Stimulated activated CD4-positive, alpha-beta T cell treated with anti-CD3 and anti-CD28 coated beads, Interleukin-2, amount 100 ng/mL, for 48 hours (primary cell): Measurements from ENCODE around the gene MAPK12.

Experiments
- DNase-seq, 2 donors: peaks; one replicate each; pipeline ENCODE4 v3.0.0-alpha.2; 2020

Gene MAPK12

GRCh38 chr22:50250555-50251476, 10.7 kb downstream of the MAPK12 start, which contains the start of gene HDAC10:
HDAC10 (minus strand) TSS chr22:50251265; CDS start chr22:50251032, 233 bp downstream.
- peak; percentile 79 to 85 for DNase-seq

GRCh38 chr22:50250249-50250554, 11.3 kb downstream of the MAPK12 start:
- no peak for DNase-seq

DNA sequence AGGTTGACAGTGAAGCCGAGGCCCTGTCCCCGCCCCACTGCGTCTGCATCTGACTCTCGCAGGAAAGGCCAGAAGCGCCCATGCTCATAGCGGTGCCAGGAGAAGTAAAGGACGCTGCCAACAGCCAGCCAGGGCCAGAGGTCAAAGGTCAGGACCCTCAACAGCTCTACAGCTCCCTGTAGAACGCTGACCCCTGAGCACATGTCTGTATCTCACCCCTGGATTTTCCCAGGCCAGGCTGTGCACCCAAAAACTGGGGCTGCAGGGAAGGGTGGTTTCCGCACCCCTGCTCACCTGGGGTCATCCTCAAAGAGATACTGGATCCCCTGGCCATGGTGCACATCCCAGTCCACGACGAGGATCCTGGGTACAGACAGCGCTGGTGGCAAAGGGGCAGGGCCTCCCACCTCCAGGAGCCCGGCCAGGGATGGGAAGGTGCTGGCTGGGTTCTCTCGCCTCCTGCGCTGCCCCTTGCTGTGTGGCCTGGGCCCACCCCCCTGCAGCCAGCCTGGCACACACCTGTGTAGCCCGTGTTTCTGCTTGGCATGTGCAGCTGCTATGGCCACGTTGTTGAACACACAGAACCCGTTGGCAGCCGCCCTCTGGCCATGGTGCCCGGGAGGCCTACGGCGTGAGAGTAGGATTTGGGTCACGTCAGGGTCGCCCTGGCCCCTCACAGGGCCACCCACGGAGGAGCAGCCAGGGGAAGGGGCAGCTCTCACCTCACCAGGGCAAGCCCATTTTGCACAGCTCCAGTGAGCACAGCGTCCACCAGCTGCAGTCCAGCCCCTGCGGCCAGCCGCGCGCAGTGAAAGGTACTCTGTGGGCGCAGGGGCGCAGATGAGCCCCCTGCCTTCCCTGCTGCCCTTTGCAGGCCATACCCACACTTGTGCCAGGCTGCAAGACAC, 11.9 kb downstream of the MAPK12 start:
- no peak for DNase-seq

DNA sequence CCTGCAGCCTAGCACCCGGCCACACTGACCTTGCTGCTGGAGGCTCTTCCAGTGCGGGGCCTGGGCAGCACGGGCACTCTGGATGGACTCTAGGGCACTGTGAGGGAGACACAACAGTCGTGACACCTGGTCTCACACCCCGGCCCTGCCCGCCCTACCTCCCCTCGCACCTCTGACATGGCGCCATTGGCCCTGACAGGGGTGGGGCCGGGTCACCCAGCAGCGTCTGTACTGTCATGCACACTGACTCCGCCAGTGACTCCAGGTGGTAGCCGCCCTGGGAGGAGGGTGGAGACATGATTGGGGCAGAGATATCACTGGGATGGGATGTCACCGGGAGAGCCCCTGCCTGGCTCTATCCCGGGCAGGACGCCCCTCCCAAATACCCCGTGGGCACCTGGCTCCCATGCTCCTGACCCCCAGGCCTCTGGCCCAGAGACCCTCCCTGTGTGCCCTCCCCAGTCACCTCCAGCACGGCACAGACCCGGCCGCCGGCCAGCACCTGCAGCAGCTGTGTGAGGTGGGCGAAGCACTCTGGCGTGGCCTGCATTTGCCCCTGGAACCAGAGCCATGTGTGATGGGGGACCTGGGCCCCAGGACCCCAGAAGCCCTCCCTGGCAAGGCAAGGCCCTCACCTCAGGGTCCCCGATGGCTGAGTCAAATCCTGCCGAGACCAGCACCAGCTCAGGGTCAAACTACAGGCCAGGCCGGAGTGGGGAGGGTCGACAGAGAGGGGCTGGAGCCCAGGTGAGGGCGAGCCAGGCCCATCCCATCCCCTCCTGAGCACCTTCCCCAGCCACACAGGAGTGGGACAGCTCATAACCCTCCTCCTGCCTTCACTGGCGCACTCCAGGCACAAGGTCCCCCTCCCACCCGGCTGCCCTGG, 13.0 kb downstream of the MAPK12 start:
- no peak for DNase-seq

- no peak for DNase-seq
These were observed 13.7 kb downstream of the MAPK12 start for GRCh38 chr22:50247748-50248147.

GRCh38 chr22:50246242-50247175, 15.0 kb downstream of the MAPK12 start:
- DNase-seq = no peak

DNA sequence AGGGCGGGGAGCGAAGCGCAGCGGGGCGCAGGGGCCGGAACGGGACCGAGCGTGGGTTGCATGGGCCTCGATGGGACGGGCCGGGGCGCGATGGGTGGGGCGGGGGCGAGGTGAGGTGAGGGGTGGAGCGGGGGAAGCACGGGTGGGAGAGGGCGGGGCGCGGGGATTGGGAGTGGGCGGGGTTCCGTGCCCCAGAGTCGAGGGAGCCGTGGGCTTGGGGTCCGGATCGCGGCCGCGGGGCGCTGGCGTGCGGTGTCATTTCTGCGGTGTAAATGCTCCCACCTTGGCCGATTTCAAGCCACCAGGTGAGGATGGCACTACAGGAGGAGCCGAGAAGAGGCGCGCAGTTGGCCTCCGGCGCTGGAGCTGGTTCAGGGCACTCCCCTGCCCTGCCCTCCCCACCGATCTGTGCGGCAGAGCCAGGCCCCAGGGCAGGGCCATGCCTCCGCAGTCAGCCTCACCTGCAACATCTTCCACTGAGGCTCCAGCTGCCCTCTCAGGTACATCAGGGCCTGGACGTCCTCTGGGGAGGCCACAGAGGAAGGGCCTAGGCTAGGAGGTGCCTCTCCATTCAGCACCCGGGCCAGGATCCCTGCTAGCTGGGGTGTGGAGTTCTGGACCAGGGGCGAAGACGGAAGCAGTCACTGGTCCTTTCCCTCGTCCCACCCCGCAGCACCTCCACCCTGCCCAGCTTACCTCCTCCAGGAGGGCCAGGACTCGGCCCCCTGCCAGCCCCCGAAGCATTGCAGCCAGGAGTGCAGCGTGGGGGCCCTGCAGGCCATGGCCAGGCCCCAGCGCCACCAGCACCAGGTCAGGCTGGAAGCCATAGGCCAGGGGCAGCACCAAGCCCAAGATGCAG, 16.0 kb downstream of the MAPK12 start:
- no peak for DNase-seq

DNA sequence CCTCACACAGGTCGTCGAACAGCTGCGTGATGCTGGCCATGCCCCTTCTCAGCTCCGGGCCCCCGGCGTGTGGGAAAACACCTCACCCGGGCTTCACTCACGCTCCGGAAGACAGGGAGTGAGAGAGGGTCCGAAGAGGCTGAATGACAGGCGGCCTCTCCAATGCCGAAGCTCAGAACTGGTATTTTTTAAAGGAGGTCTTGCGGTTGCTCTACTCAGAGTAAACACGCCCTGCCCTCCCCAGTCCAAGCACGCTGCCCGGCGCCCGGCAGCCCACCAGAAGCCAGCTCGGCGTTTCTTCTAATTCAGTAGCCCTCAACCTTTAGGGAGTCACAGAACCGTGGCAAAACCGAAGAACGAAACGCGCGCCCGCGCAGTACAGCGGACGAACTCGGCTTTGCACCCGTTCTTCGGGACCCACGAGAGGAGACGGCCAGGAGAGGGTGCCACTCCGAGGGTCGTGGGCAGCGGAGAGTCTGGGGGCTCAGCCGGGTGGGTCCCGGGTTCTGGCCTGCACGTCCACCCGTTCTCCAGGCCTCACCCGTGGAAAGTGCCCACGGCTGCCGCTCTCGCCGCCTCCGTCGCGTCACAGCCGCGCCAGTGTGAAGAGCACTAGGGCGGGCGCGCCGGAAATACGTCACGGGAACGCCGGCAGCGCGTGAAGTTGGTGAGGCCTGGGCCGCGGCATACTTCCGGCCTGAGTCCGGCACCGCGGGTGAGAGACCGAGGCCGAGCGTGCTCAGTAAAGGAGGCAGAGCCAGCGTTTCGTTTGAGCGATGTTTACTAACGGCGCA, 16.9 kb downstream of the MAPK12 start, which contains the start of gene TUBGCP6:
TUBGCP6 (minus strand) TSS at position 604 of the 794 bp plus-strand sequence; CDS start at position 40, 564 bp downstream.
- DNase-seq = peak; percentile 90 to 91

- DNase-seq = no peak
These were observed 17.6 kb downstream of the MAPK12 start for GRCh38 chr22:50243685-50244419.

GRCh38 chr22:50242406-50242949, 19.0 kb downstream of the MAPK12 start:
- no peak for DNase-seq

GRCh38 chr22:50238755-50239154, 22.7 kb downstream of the MAPK12 start:
- no peak for DNase-seq

DNA sequence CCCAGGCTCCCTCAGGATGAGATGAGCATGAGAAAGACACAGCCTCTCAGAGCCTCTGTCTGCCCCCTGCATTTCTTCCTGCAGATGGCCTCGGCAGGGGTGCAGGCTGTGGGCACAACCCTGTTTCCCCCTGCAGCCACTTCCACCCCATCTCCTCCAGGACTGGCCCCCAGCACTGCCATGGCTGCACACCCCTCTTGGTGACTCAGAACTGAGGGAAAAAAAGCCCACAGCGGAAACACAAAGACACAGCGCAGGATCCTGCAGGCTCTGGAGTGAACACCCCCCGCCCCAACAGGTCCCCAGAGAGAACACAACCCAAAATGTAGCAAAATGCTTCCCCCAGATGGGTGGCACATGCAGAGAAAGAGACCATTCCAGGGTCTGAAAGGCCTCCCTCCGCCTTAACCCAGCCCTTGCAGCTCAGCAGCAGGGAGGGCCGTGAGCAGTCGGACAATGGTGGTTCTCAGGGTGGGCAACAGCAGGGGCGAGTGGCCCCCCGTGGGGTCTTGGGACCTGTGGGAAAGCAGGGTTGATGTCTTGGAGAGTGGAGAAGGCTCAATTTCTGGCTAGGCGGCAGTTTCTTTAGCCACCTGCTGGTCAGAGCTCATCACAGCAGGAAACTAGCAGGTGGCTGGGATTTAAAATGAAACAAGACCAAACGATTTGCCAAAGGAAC, 24.6 kb downstream of the MAPK12 start:
- DNase-seq = no peak

GRCh38 chr22:50233223-50233622, 28.3 kb downstream of the MAPK12 start:
- DNase-seq = no peak

- no peak for DNase-seq
These were observed 28.9 kb downstream of the MAPK12 start for GRCh38 chr22:50232481-50233151.

DNA sequence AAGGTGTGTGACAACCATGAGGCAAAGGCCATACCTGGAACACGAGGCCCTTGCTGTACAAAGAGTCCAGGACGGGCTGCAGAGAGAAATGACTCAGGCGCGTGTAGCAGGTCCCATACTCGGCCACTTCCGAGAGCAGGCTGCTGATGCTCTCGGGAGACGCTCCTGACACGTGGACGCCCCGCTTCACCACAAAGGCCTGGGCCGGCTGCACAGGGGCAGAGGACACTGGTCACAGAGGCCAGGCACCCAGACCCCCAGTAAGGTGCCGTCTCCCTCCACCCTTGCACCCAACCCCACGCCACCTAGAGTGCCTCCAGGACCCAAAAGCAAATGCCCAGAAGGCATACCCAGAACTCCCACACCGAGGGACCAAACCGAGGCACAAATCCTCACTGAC, 32.1 kb downstream of the MAPK12 start:
- no peak for DNase-seq

DNA sequence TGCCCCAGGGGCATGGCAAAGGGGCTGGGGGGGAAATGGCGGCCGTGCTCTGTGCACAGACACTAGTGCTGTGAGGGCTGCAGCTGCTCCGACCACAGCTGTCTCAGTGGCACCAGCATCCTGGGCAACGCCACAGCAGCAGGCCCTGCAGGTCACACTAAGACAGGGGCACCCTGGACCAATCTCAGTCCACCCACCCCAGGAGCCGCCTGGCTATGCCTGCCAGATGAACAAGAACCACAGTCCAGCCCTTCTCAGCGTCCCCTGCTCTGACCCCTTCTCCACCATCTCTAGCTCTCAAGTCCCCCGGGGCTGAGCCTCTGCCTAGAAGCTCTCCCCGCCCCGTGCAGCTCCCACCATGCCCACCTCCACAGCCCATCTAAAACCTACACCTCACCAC, 33.1 kb downstream of the MAPK12 start:
- no peak for DNase-seq

DNA sequence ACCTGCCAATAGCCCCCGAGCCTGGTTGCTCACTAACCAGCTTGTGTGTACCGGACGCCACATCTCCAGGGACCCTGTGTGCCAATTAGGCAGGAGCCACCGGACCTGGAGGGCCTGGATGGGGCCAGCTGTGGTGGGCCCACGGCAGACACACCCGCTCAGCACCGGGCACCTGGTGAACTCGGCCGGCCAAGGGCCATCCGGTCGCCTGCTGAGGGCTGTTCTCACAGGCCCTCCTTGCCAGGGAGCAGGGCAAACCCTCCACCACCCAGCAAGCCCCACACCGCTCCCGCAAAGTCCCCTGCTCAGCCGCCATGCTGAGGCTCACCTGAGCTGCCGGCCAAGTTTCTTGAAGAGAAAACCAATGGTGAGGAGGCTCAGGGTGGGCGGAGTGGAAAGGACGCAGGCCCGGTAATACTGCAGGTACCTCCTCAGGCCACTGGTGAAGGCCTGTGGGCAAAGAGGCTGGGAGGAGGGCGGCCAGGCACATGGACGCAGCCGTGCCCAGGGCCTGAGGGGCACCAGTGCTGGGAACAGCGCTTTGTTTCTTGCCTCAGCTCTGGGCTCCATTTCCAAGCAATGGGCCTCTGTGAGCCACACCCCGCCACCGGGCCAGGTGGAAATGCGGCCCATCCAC, 33.8 kb downstream of the MAPK12 start:
- DNase-seq = no peak
